ENCODE measurements around the gene UBIAD1. TPM values are rescaled to one million over a fixed set of nuclear protein-coding genes. Genes with fewer than 3 reads are reported as not detected.

UBIAD1 gene
- total RNA-seq, 1 experiment from 2014 or later: 14.8 TPM

GRCh38 chr1:11279630-11280029 lies 6.6 kb downstream of the UBIAD1 start:
- Histone ChIP-seq H3K4me1 (ENCODE audit: insufficient read depth, low read length) (peaks cover 11% of the 10 kb centered on the region), H3K9ac (ENCODE audit: low read length) (no peak overlapping the region), H3K79me2 (ENCODE audit: low read length) (peaks cover 86% of the 10 kb centered on the region), H3K27ac (ENCODE audit: low read length) (no peak overlapping the region), H3K9me2 (replicated peaks; ENCODE audit: low read length) (no peaks in the 10 kb centered on the region), H2AFZ (ENCODE audit: low read length) (no peak overlapping the region), H3K4me2 (ENCODE audit: low read length) (no peak overlapping the region), H3F3A (ENCODE audit: low read length, unreplicated experiment) (no peaks in the 10 kb centered on the region), H3K9me3 (ENCODE audit: low read length) (no peaks in the 10 kb centered on the region), H3K4me3 (ENCODE audit: low read length) (no peak overlapping the region), H3K36me3 (ENCODE audit: low read depth, low read length) (peaks cover 16% of the 10 kb centered on the region), H4K20me1 (ENCODE audit: low read length) (0 out of 2 replicates have a peak, but pooled peaks cover 9% of the 10 kb centered on the region), H3K27me3 (ENCODE audit: low read length) (no peaks in the 10 kb centered on the region)
- BruUV-seq (replicated peaks): no TSS peak
- ChIA-PET CTCF (no interaction called here), POLR2A (ENCODE audit: unreplicated experiment) (no interaction called here)
- intact Hi-C loops (cut with micrococcal nuclease): loop anchor here (10.0 kb wide), 1 partner anchor 365 kb away; no protein-coding TSS in a partner anchor
- TF ChIP-seq EZH2phosphoT487 (IDR thresholded peaks at IDR 0.05; ENCODE audit: borderline replicate concordance, low read length) (no peak), CTCF (conservative IDR thresholded peaks at IDR 0.05; ENCODE audit: low read depth, low read length) (no peak), EZH2 (IDR thresholded peaks at IDR 0.05; ENCODE audit: low read length, unreplicated experiment) (no peak)
- DNase-seq: no peak
- ATAC-seq: no peak

- H3K27me3 ChIP-seq (ENCODE audit: low read length): no peaks in the 10 kb centered on the region
- BruUV-seq (replicated peaks): no TSS peak
These were observed 7.8 kb downstream of the UBIAD1 start for GRCh38 chr1:11280719-11281376.

More at GRCh38 chr1:11280719-11281376, 7.8 kb downstream of the UBIAD1 start:
- Histone ChIP-seq H3K36me3 (ENCODE audit: low read depth, low read length) (peaks cover 21% of the 10 kb centered on the region), H3K9ac (ENCODE audit: low read length) (no peak overlapping the region), H3K79me2 (ENCODE audit: low read length) (peaks cover 74% of the 10 kb centered on the region), H3K4me3 (ENCODE audit: low read length) (no peak overlapping the region), H3K4me2 (ENCODE audit: low read length) (no peak overlapping the region), H4K20me1 (ENCODE audit: low read length) (0 out of 2 replicates have a peak, but pooled peaks cover 4% of the 10 kb centered on the region), H3F3A (ENCODE audit: low read length, unreplicated experiment) (no peaks in the 10 kb centered on the region), H3K4me1 (ENCODE audit: insufficient read depth, low read length) (peaks cover 5% of the 10 kb centered on the region; the same call in 1 of the 2 replicates), H3K9me3 (ENCODE audit: low read length) (no peaks in the 10 kb centered on the region), H2AFZ (ENCODE audit: low read length) (no peak overlapping the region), H3K9me2 (replicated peaks; ENCODE audit: low read length) (no peaks in the 10 kb centered on the region), H3K27ac (ENCODE audit: low read length) (no peak overlapping the region)
- no peak for TF ChIP-seq EZH2 (IDR thresholded peaks at IDR 0.05; ENCODE audit: low read length, unreplicated experiment)
- TF ChIP-seq EZH2phosphoT487 (IDR thresholded peaks at IDR 0.05; ENCODE audit: borderline replicate concordance, low read length): no peak
- no peak for TF ChIP-seq CTCF (conservative IDR thresholded peaks at IDR 0.05; ENCODE audit: low read depth, low read length)
- ATAC-seq (no peak), DNase-seq (no peak)
- ChIA-PET POLR2A (ENCODE audit: unreplicated experiment) (no interaction called here), CTCF (no interaction called here)
- intact Hi-C loops (cut with micrococcal nuclease): loop anchor here (10.0 kb wide), 1 partner anchor 364 kb away; no protein-coding TSS in a partner anchor
